ENCODE results near the gene RBPJ.

Gene RBPJ

DNA sequence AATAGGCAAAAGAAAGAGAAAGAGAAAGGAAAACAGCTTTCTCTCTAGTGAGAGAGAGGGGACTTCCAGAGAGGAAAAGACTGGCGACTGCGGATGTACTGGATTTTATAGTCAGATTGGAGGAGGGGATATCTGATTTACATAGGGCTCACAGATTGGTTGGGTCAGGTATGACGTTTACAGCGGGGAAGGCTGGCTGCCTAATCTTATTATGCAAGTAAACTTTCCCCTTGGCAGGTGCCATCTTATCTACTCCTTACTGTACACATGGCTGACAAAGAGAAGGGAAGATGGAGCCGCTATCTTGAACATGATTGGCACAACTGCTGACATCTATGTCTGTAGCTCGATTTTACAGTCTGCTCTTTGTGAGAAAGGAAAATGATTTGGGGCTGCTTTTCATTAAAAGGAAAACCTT lies 25.4 kb downstream of the RBPJ start:
- peak; percentile 58 for DNase-seq
- peaks cover 11% of the 10 kb centered on the region for H3K79me1 ChIP-seq (replicated peaks; ENCODE audit: low read length, poor library complexity, severe bottlenecking)
- no peak overlapping the region for H2AFZ ChIP-seq (ENCODE audit: low read depth, low read length)
- no peaks in the 10 kb centered on the region for H3K9me3 ChIP-seq (ENCODE audit: control insufficient read depth, low read length)
- H3K27me3 ChIP-seq (ENCODE audit: control insufficient read depth in 1 of 2, insufficient read depth in 1 of 2, low read length in 2 of 2): no peaks in the 10 kb centered on the region
- H3K4me1 ChIP-seq (ENCODE audit: control insufficient read depth, insufficient read depth, low read depth, low read length): peaks cover 6% of the 10 kb centered on the region
- no peak overlapping the region for H2AK5ac ChIP-seq (ENCODE audit: low read length, severe bottlenecking)
- no peak overlapping the region for H2BK15ac ChIP-seq (ENCODE audit: low read depth, poor library complexity, severe bottlenecking)
- H3K27ac ChIP-seq (ENCODE audit: low read length, poor library complexity, severe bottlenecking): peak overlapping the region; percentile 21
- H4K8ac ChIP-seq (ENCODE audit: low read length): no peak overlapping the region
- peak overlapping the region; percentile 77 for H3K9ac ChIP-seq (ENCODE audit: low read length)
- H3K23ac ChIP-seq (ENCODE audit: low read length in 2 of 2): no peak overlapping the region
- 84% methylated on average over 6 of the region's 6 CpGs for WGBS
- H2BK12ac ChIP-seq (ENCODE audit: low read length in 2 of 2): no peak overlapping the region
- no peak overlapping the region for H3K4ac ChIP-seq (ENCODE audit: low read depth in 1 of 2, low read length in 2 of 2)
- no peak overlapping the region for H4K91ac ChIP-seq (ENCODE audit: low read length)
- peak overlapping the region; percentile 16 for H3K4me2 ChIP-seq (ENCODE audit: low read length, poor library complexity, severe bottlenecking)
- no peak overlapping the region for H3K14ac ChIP-seq (ENCODE audit: low read length in 2 of 2)
- H3K18ac ChIP-seq (ENCODE audit: low read depth in 1 of 2, low read length in 2 of 2): no peak overlapping the region
- H2BK5ac ChIP-seq (ENCODE audit: low read depth, low read length, poor library complexity, severe bottlenecking): no peak overlapping the region
- peaks cover 0 to 31% of the 10 kb centered on the region in 2 experiments for H3K36me3 ChIP-seq (ENCODE audit: control insufficient read depth in 1 of 2, insufficient read depth in 2 of 2, low read depth in 1 of 2, low read length in 2 of 2)
- H3K4me3 ChIP-seq (ENCODE audit: insufficient read depth in 1 of 2, low read depth in 1 of 2, low read length in 2 of 2): peak overlapping the region in 1 of 2 experiments; percentile 49
- H2BK120ac ChIP-seq (ENCODE audit: low read depth, low read length): no peak overlapping the region

DNA sequence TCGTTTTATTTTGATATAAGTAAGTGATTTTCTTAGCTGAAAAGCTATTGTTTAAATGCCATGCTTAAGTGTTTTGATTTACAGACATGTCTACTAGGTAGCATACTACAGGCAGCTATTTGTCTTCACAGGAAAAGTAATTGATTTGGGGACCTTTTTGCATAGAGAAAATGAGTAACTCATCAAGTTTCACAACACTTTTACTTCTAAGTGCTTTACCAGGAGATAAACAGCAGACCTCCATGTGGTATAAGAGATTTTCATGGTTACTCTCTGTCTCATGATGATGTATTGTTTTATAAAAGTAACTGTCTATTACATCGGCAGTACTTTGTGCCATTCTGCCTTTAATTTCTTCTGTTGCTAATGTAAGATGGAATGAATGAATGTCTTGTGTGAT lies 28.7 kb downstream of the RBPJ start:
- H3K4ac ChIP-seq (ENCODE audit: low read depth in 1 of 2, low read length in 2 of 2): no peak overlapping the region
- no peaks in the 10 kb centered on the region for H3K9me3 ChIP-seq (ENCODE audit: control insufficient read depth, low read length)
- H3K18ac ChIP-seq (ENCODE audit: low read depth in 1 of 2, low read length in 2 of 2): no peak overlapping the region
- H3K4me1 ChIP-seq (ENCODE audit: control insufficient read depth, insufficient read depth, low read depth, low read length): no peaks in the 10 kb centered on the region
- peaks cover 14% of the 10 kb centered on the region for H3K79me1 ChIP-seq (replicated peaks; ENCODE audit: low read length, poor library complexity, severe bottlenecking)
- no peak overlapping the region for H3K27ac ChIP-seq (ENCODE audit: low read length, poor library complexity, severe bottlenecking)
- 100% methylated on average over 2 of the region's 2 CpGs for WGBS
- H3K36me3 ChIP-seq (ENCODE audit: control insufficient read depth in 1 of 2, insufficient read depth in 2 of 2, low read depth in 1 of 2, low read length in 2 of 2): peaks cover 0 to 39% of the 10 kb centered on the region in 2 experiments
- H2AFZ ChIP-seq (ENCODE audit: low read depth, low read length): no peak overlapping the region
- no peak overlapping the region for H2BK5ac ChIP-seq (ENCODE audit: low read depth, low read length, poor library complexity, severe bottlenecking)
- H4K91ac ChIP-seq (ENCODE audit: low read length): no peak overlapping the region
- no peak overlapping the region for H4K8ac ChIP-seq (ENCODE audit: low read length)
- H3K4me3 ChIP-seq (ENCODE audit: insufficient read depth in 1 of 2, low read depth in 1 of 2, low read length in 2 of 2): no peak overlapping the region
- H3K4me2 ChIP-seq (ENCODE audit: low read length, poor library complexity, severe bottlenecking): no peak overlapping the region
- no peak overlapping the region for H2BK12ac ChIP-seq (ENCODE audit: low read length in 2 of 2)
- H2BK120ac ChIP-seq (ENCODE audit: low read depth, low read length): no peak overlapping the region
- peak; percentile 40 for DNase-seq
- H2AK5ac ChIP-seq (ENCODE audit: low read length, severe bottlenecking): no peak overlapping the region
- no peaks in the 10 kb centered on the region for H3K27me3 ChIP-seq (ENCODE audit: control insufficient read depth in 1 of 2, insufficient read depth in 1 of 2, low read length in 2 of 2)
- no peak overlapping the region for H3K14ac ChIP-seq (ENCODE audit: low read length in 2 of 2)
- H3K9ac ChIP-seq (ENCODE audit: low read length): peak overlapping the region; percentile 37
- no peak overlapping the region for H3K23ac ChIP-seq (ENCODE audit: low read length in 2 of 2)
- H2BK15ac ChIP-seq (ENCODE audit: low read depth, poor library complexity, severe bottlenecking): no peak overlapping the region

DNA sequence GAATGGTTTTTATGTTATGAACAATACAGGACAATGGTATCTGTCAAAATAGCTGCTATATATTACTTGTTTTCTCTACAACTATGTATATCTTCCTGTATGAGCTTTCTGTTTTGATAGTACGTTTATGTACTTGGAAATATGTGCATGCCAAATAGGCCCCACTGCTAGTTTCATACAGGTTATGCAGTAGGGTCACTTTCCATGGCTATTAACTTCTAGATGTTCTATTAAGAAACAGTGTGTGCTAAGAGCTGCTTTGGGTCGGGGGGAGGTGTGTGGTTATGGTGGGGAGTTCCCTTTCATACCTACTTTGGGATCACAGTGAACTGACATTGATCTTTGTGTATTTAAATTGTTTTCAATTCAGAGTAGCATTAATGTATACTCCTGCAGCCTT lies 30.9 kb downstream of the RBPJ start:
- Histone ChIP-seq H3K14ac (ENCODE audit: low read length in 2 of 2) (no peak overlapping the region), H3K27me3 (ENCODE audit: control insufficient read depth in 1 of 2, insufficient read depth in 1 of 2, low read length in 2 of 2) (no peaks in the 10 kb centered on the region), H3K9me3 (ENCODE audit: control insufficient read depth, low read length) (no peaks in the 10 kb centered on the region), H4K91ac (ENCODE audit: low read length) (no peak overlapping the region), H2BK12ac (ENCODE audit: low read length in 2 of 2) (no peak overlapping the region), H3K36me3 (ENCODE audit: control insufficient read depth in 1 of 2, insufficient read depth in 2 of 2, low read depth in 1 of 2, low read length in 2 of 2) (peaks cover 0 to 49% of the 10 kb centered on the region in 2 experiments), H2BK5ac (ENCODE audit: low read depth, low read length, poor library complexity, severe bottlenecking) (no peak overlapping the region), H3K18ac (ENCODE audit: low read depth in 1 of 2, low read length in 2 of 2) (peak overlapping the region in 1 of 2 experiments; percentile 4), H2BK120ac (ENCODE audit: low read depth, low read length) (no peak overlapping the region), H2AFZ (ENCODE audit: low read depth, low read length) (no peak overlapping the region), H3K4ac (ENCODE audit: low read depth in 1 of 2, low read length in 2 of 2) (no peak overlapping the region), H4K8ac (ENCODE audit: low read length) (no peak overlapping the region), H3K23ac (ENCODE audit: low read length in 2 of 2) (no peak overlapping the region), H3K9ac (ENCODE audit: low read length) (peak overlapping the region; percentile 20), H2BK15ac (ENCODE audit: low read depth, poor library complexity, severe bottlenecking) (no peak overlapping the region), H3K4me1 (ENCODE audit: control insufficient read depth, insufficient read depth, low read depth, low read length) (peaks cover 2% of the 10 kb centered on the region), H3K27ac (ENCODE audit: low read length, poor library complexity, severe bottlenecking) (no peak overlapping the region), H3K4me2 (ENCODE audit: low read length, poor library complexity, severe bottlenecking) (no peak overlapping the region), H3K79me1 (replicated peaks; ENCODE audit: low read length, poor library complexity, severe bottlenecking) (peaks cover 16% of the 10 kb centered on the region), H3K4me3 (ENCODE audit: insufficient read depth in 1 of 2, low read depth in 1 of 2, low read length in 2 of 2) (no peak overlapping the region), H2AK5ac (ENCODE audit: low read length, severe bottlenecking) (no peak overlapping the region)
- no peak for DNase-seq
- WGBS: 92% methylated on average over 2 of the region's 2 CpGs

DNA sequence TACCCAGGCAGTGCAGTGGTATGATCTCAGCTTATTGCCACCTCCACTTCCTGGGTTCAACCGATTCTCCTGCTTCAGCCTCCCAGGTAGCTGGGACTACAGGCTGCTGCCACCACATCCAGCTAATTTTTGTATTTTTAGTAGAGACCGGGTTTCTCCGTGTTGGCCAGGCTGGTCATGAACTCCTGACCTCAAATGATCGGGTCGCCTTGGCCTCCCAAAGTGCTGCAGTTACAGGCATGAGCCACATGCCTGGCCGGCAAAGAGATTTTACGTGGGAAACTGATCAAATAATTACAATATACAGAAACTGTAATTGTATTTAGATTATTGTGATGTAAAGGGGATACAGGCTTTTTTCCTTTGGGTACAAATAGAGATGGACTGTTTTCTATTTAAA lies 33.7 kb downstream of the RBPJ start:
- H2AK5ac ChIP-seq (ENCODE audit: low read length, severe bottlenecking): no peak overlapping the region
- no peak overlapping the region for H4K8ac ChIP-seq (ENCODE audit: low read length)
- H3K14ac ChIP-seq (ENCODE audit: low read length in 2 of 2): no peak overlapping the region
- H3K4me3 ChIP-seq (ENCODE audit: insufficient read depth in 1 of 2, low read depth in 1 of 2, low read length in 2 of 2): no peak overlapping the region
- H3K4me2 ChIP-seq (ENCODE audit: low read length, poor library complexity, severe bottlenecking): no peak overlapping the region
- peaks cover 0 to 52% of the 10 kb centered on the region in 2 experiments for H3K36me3 ChIP-seq (ENCODE audit: control insufficient read depth in 1 of 2, insufficient read depth in 2 of 2, low read depth in 1 of 2, low read length in 2 of 2)
- no peak overlapping the region for H4K91ac ChIP-seq (ENCODE audit: low read length)
- no peak overlapping the region for H2AFZ ChIP-seq (ENCODE audit: low read depth, low read length)
- no peak overlapping the region for H3K27ac ChIP-seq (ENCODE audit: low read length, poor library complexity, severe bottlenecking)
- H3K27me3 ChIP-seq (ENCODE audit: control insufficient read depth in 1 of 2, insufficient read depth in 1 of 2, low read length in 2 of 2): no peaks in the 10 kb centered on the region
- DNase-seq: no peak
- no peak overlapping the region for H2BK5ac ChIP-seq (ENCODE audit: low read depth, low read length, poor library complexity, severe bottlenecking)
- H3K18ac ChIP-seq (ENCODE audit: low read depth in 1 of 2, low read length in 2 of 2): no peak overlapping the region
- H3K4me1 ChIP-seq (ENCODE audit: control insufficient read depth, insufficient read depth, low read depth, low read length): peaks cover 3% of the 10 kb centered on the region
- H2BK15ac ChIP-seq (ENCODE audit: low read depth, poor library complexity, severe bottlenecking): no peak overlapping the region
- H3K9ac ChIP-seq (ENCODE audit: low read length): peak overlapping the region; percentile 51
- no peaks in the 10 kb centered on the region for H3K9me3 ChIP-seq (ENCODE audit: control insufficient read depth, low read length)
- peaks cover 11% of the 10 kb centered on the region for H3K79me1 ChIP-seq (replicated peaks; ENCODE audit: low read length, poor library complexity, severe bottlenecking)
- no peak overlapping the region for H3K23ac ChIP-seq (ENCODE audit: low read length in 2 of 2)
- no peak overlapping the region for H2BK120ac ChIP-seq (ENCODE audit: low read depth, low read length)
- 100% methylated on average over 5 of the region's 7 CpGs for WGBS
- H2BK12ac ChIP-seq (ENCODE audit: low read length in 2 of 2): no peak overlapping the region
- no peak overlapping the region for H3K4ac ChIP-seq (ENCODE audit: low read depth in 1 of 2, low read length in 2 of 2)
